Adipocyte (in vitro differentiated cells): ENCODE data around the gene PSMD8.
"Not testable (repeated sequence)": the region's sequence is repeated elsewhere in the genome, so short reads cannot be mapped to it uniquely, and the experiment has no call there.

Source experiments
- DNase-seq: peaks from one replicate; pipeline ENCODE4 v3.0.0-alpha.2; 2015; ENCODE audit warnings: low read depth
- H3K27me3 ChIP-seq: replicated peaks from 2 replicates; pipeline ENCODE4 v1.7.0; 2013; ENCODE audit warnings: mild to moderate bottlenecking, low read length, moderate library complexity; ENCODE audit not compliant: control insufficient read depth, insufficient read depth
- H3K36me3 ChIP-seq: 2 replicates; pipeline ENCODE4 v1.7.0; 2013; ENCODE audit warnings: low read length, mild to moderate bottlenecking, moderate library complexity; ENCODE audit not compliant: control insufficient read depth, insufficient read depth, severe bottlenecking
- H3K4me1 ChIP-seq: 2 replicates; pipeline ENCODE4 v1.7.0; 2013; ENCODE audit warnings: mild to moderate bottlenecking, low read length, moderate library complexity; ENCODE audit not compliant: control insufficient read depth, insufficient read depth
- H3K4me3 ChIP-seq: 2 replicates; pipeline ENCODE4 v1.7.0; 2013; ENCODE audit warnings: mild to moderate bottlenecking, low read length, moderate library complexity
- H3K9ac ChIP-seq: 2 replicates; pipeline ENCODE4 v1.7.0; 2013; ENCODE audit warnings: mild to moderate bottlenecking, low read length, moderate library complexity
- H3K9me3 ChIP-seq: 2 replicates; pipeline ENCODE4 v1.7.0; 2013; ENCODE audit warnings: mild to moderate bottlenecking, low read length, moderate library complexity; ENCODE audit not compliant: control insufficient read depth

The PSMD8 gene

DNA sequence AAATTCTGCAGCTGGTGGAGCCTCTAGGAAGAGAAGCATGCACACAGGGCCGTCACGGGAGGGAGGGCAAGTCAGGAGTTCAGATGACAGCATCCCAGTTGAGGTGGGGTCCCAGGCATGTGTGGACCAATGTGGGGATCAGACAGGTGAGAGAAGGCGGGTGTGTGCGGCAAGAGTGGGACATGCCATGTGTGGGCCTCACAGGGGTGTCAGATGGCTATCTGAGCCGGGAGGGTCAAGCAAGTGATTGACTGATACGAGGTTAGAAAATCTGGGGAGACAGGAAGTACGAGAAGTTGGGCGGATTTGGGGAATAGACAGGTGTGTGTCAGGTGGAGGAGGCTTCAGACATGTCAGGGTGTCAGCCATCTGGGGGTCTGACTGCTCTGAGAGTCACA lies 42.8 kb downstream of the PSMD8 start:
- Histone ChIP-seq H3K4me1 (no peaks in the 10 kb centered on the region), H3K36me3 (no peaks in the 10 kb centered on the region), H3K4me3 (no peak overlapping the region), H3K9me3 (no peaks in the 10 kb centered on the region), H3K27me3 (peaks cover 54% of the 10 kb centered on the region), H3K9ac (no peak overlapping the region)
- DNase-seq = no peak

DNA sequence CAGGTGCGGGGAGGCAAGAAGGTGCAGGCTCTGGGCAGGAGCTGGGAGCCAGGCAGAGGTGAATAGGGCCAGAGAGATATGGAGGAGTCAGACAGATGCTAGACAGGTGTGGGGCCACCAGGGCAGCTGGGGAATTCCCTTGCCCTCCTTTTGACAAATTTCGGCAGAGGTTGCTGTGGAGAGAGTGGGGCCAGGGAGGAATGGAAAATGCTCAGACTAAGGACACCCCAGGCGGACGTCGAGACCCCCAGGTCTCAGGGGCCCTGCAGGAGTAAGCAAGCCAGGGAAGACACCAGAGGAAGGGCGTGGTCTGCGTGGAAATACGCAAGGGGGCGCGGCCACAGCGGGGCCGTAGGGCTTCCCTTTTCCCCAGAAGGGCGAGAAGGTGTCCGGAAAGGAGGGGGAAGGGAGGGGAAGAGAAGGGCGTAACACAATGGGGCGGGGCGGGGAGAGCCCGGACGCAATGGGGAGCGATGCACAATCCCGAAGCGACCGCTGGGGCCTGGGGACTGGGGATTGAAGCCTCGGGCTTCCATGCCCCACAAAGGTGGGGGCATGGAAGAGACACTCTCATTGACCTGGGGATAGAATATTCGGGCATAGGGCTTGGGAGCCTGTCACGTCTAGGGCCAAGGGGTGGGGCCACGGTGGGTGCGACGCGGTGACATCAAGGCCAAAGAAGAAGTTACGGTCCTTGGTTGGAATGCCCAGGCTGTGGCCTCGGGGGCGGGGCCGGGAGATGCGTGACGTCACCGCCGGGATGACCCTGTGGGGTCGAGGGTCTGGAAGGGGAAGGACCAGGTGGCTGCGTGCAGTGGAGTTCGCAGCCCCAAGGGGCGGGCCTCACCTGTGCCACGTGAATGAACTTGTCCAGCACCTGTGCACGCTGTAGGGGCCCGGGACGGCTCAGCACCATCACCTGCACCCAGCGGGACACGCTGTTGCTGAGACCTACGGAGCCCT lies 43.5 kb downstream of the PSMD8 start:
- DNase-seq = peak; percentile 21
- Histone ChIP-seq H3K27me3 (peaks cover 57% of the 10 kb centered on the region), H3K4me1 (no peaks in the 10 kb centered on the region), H3K9ac (no peak overlapping the region), H3K9me3 (no peaks in the 10 kb centered on the region), H3K4me3 (peak overlapping the region; percentile 12), H3K36me3 (no peaks in the 10 kb centered on the region)

DNA sequence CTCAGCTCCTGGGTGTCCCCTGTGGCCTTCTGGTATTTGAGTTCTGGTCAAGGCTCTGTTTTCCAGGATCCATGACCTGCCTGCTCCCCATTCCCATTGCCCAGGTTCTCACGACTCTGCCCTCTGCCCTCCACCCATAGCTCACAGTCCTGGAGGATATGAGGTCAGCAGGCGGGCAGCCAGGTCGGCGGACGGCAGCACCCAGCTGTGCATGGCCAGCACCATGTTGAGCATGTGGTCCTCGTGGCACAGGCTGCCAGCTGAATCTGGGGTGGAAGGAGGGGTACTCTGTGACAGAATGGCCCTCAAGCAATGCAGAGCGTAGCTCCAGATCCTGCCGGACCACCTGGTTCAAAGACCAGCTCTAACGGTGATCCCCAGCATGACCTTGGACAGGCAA lies 46.6 kb downstream of the PSMD8 start:
- H3K27me3 ChIP-seq = peaks cover 61% of the 10 kb centered on the region
- no peak overlapping the region for H3K9ac ChIP-seq
- H3K4me3 ChIP-seq = no peak overlapping the region
- H3K36me3 ChIP-seq = no peaks in the 10 kb centered on the region
- no peaks in the 10 kb centered on the region for H3K4me1 ChIP-seq
- no peak for DNase-seq
- no peaks in the 10 kb centered on the region for H3K9me3 ChIP-seq

DNA sequence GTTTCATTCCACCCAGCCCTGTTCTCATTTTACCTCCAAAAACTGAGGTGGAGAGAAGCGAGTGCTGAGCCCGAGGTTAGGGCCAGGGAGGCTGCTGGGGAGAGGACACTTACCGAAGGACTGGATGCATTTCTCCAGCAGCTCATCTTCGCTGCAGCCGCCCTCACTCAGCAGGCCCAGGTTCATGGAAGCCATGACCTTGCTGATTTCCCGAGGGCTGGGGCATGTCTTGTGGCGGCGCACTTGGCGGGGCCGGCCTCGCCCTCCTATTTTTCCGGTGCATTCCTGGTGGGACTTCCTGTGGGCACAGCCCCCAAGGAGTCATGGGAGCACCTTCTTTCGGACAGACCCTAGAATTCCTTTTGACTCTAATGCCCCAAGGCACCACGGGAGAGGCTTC lies 47.5 kb downstream of the PSMD8 start:
- H3K27me3 ChIP-seq = peaks cover 58% of the 10 kb centered on the region
- no peak for DNase-seq

DNA sequence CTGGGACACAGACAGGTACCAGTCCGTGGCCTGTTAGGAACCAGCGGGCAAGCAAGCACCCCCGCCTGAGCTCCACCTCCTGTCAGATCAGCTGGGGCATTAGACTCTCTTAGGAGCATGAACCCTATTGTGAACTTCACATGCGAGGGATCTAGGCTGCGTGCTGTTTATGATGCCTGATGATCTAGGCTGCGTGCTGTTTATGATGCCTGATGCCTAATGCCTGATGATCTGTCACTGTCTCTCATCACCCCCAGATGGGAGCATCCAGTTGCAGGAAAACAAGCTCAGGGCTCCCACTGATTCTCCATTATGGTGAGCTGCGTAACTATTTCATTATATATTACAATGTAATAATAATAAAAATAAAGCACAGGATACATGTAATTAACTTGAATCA lies 48.1 kb downstream of the PSMD8 start:
- H3K4me3 ChIP-seq = no peak overlapping the region
- DNase-seq = no peak
- no peaks in the 10 kb centered on the region for H3K4me1 ChIP-seq
- no peaks in the 10 kb centered on the region for H3K36me3 ChIP-seq
- H3K9me3 ChIP-seq = no peaks in the 10 kb centered on the region
- peaks cover 52% of the 10 kb centered on the region for H3K27me3 ChIP-seq
- no peak overlapping the region for H3K9ac ChIP-seq

More for the DNA sequence above, 47.5 kb downstream of the PSMD8 start:
- H3K9ac ChIP-seq = no peak overlapping the region
- no peaks in the 10 kb centered on the region for H3K36me3 ChIP-seq
- no peaks in the 10 kb centered on the region for H3K4me1 ChIP-seq
- H3K4me3 ChIP-seq = no peak overlapping the region
- no peaks in the 10 kb centered on the region for H3K9me3 ChIP-seq

DNA sequence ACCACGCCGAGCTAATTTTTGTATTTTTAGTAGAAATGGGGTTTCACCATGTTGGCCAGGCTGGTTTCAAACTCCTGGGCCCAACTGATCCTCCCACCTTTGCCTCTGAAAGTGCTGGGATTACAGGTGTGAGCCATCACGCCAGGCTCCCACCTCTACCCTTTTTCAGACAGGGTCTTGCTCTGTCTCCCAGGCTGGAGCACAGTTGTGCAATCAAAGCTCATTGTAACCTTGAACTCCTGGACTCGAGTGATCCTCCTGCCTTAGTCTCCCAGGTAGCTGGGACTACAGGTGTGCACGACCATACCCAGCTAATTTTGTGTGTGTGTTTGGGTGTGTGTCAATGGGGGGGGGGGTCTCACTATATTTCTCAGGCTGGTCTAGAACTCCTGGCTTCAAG lies 49.9 kb downstream of the PSMD8 start:
- H3K9me3 ChIP-seq = no peaks in the 10 kb centered on the region
- no peak overlapping the region for H3K4me3 ChIP-seq
- H3K27me3 ChIP-seq = peaks cover 47% of the 10 kb centered on the region
- H3K4me1 ChIP-seq = no peaks in the 10 kb centered on the region
- no peak for DNase-seq
- H3K36me3 ChIP-seq = no peaks in the 10 kb centered on the region
- H3K9ac ChIP-seq = no peak overlapping the region

DNA sequence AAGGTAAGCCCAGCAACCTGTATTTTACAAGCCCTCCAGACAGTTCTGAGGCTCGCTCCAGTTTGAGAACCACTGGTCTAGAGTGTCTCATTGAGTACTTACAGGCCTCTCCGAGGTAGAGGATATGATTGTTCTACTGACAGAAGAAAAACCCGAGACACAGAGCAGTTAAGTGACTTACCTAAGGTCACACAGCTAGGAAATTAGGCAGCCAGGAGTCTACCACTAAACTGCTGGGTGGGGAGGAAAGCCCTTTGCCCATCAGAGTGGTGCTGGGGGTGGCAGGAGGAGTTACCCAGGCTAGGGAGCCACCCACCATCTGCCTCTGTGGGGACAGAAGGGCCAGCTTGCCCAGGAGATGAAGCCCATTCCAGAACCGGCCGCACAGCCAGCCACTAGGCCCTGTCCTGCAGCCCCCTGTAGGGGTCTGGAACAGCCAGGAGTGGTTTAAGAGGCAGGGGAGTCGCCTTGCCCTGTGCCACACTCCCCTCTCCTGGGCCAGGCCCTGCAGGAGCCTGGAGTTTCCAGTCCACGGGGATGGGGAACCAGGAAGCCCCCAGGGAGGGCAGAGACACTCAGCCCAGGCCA lies 50.9 kb downstream of the PSMD8 start:
- Histone ChIP-seq H3K9ac (no peak overlapping the region), H3K36me3 (no peaks in the 10 kb centered on the region), H3K27me3 (peaks cover 45% of the 10 kb centered on the region), H3K9me3 (no peaks in the 10 kb centered on the region), H3K4me1 (no peaks in the 10 kb centered on the region), H3K4me3 (no peak overlapping the region)
- DNase-seq = no peak

DNA sequence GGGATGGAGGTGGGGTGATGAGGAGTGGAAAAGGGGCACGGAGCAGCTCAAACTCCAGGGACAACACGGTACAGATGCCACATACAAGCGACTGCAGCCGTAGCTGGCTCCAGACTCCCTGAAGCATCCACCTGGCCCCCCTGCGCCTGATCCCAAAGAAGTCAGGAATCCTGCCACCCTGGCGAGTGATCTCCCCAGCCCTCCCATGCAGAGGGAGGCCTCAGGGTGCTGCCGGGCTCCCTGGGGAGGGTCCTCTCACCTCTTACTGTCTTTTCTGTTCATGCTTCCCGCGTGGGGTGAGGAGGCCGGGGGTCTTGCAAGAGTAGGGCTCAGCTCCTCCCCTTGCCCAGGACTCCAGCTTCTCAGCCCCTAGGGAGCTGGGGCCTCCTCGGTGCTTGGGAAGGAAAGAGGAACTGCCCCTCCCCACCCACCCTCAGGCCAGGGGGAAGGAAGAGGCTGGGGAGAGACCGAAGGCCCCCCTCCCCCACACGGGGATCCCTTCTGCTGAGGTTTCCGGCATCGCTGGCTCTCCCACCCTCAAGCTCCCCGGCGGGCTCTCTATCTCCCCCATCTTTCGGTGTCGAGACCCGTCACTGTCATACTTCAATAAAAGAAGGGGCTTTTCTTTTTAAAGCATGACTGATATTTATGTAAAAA lies 51.6 kb downstream of the PSMD8 start, which contains the start of gene RASGRP4:
RASGRP4 (minus strand) TSS at position 410 of the 657 bp plus-strand sequence; CDS start at position 282, 128 bp downstream.
- no peaks in the 10 kb centered on the region for H3K4me1 ChIP-seq
- H3K9ac ChIP-seq = no peak within 1 kb of the TSS
- no peaks in the 10 kb centered on the region for H3K36me3 ChIP-seq
- H3K27me3 ChIP-seq = peaks cover 38% of the 10 kb centered on the region
- no peaks in the 10 kb centered on the region for H3K9me3 ChIP-seq
- no peak within 1 kb of the TSS for H3K4me3 ChIP-seq
- DNase-seq = no peak

DNA sequence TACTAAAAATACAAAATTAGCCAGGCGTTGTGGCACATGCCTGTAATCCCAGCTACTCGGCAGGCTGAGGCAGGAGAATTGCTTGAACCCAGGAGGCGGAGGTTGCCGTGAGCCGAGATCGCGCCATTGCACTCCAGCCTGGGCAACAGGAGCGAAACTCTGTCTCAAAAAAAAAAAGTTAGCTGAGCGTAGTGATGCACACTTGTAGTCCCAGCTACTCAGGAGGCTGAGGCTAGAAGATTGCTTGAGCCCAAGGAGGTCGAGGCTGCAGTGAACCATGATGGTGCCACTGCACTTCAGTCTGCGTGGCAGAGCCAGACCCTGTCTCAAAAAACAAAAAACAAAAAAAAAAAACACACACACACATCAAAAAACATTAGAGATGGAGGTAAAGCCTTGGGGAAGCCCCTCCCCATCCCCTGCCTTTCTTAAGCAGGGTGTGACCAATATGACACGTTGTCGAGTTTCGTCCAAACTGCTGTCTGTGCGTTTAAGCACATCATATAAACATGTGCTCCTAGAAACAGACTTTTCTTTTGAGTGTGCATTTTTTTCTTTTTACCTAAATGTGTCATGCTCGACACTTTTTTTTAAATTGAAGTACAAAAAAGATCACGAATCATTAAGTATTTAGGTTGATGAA lies 52.8 kb downstream of the PSMD8 start:
- not testable (repeated sequence) for H3K9me3 ChIP-seq, H3K4me3 ChIP-seq, H3K36me3 ChIP-seq, DNase-seq, H3K9ac ChIP-seq, H3K4me1 ChIP-seq
- peaks cover 38% of the 10 kb centered on the region for H3K27me3 ChIP-seq

DNA sequence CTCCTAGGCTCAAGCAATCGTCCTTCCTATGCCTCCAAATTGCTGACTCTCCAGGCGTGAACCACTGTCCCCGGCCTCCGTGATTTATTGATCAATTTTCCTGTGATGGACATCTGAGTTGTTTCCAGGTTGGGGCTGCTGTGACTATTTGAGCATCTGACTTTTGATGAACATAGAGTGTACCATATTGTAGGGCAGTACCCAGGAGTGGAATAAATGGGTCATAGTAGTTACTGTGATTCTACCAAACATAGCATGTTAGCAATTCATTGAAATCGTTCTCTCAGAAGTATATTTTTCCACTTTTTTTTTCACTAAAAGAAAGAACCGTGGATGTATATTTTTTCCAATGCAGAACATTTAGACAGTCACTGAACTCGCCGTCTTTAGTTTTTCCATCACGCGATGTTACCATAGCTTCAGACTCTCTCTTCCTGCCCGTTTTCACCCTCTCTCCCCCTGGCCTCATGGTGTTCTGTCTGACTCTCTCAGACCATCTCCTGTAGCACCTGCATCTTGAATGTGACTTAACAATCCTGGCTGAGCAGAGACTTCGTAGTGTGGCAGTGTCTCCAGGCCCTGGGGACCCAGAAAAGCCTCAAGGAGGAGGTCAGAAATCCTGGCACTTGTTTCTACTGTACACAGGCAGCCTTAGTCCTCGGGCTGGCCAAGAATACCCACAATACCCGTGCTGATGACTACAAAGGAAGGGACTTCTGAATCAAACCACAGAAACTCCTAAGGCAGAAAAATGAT lies 54.9 kb downstream of the PSMD8 start:
- Histone ChIP-seq H3K36me3 (no peaks in the 10 kb centered on the region), H3K27me3 (peaks cover 48% of the 10 kb centered on the region), H3K4me1 (no peaks in the 10 kb centered on the region), H3K4me3 (no peak overlapping the region), H3K9me3 (no peaks in the 10 kb centered on the region), H3K9ac (no peak overlapping the region)
- no peak for DNase-seq
